GM19240 (cell line): ENCODE data around the gene SETD3.
A peak's percentile ranks its signal among the peaks of the same experiment; 100 is the strongest.

Experiments
- DNase-seq: peaks from one replicate; pipeline ENCODE4 v3.0.0; 2011; ENCODE audit warnings: low spot score; ENCODE audit not compliant: insufficient read length

Gene SETD3

GRCh38 chr14:99479906-99480869, at the start of gene SETD3:
Gene SETD3 (minus strand): TSS chr14:99480859. CDS start chr14:99465805, 15,054 bp downstream.
- DNase-seq, result no peak

DNA sequence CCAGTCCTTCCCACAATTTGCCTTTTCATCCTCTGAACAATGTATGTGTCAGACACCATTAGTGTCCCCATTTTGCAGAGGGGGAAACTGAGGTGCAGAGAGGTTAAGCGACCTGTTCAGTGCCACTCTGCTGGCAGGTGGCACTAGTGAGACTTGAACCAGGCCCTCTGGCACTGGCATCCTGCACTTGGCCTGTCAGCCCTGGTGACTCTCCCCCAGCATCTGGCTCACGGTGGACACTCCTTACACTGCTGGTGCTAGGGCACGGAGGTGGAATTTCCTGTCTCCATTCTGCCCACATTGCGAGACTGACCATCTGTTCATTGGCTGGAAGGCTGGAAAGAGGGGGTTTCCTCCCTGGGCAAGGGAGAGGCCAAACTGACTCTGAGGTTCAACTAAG, 49.2 kb upstream of the SETD3 start:
- no peak for DNase-seq

DNA sequence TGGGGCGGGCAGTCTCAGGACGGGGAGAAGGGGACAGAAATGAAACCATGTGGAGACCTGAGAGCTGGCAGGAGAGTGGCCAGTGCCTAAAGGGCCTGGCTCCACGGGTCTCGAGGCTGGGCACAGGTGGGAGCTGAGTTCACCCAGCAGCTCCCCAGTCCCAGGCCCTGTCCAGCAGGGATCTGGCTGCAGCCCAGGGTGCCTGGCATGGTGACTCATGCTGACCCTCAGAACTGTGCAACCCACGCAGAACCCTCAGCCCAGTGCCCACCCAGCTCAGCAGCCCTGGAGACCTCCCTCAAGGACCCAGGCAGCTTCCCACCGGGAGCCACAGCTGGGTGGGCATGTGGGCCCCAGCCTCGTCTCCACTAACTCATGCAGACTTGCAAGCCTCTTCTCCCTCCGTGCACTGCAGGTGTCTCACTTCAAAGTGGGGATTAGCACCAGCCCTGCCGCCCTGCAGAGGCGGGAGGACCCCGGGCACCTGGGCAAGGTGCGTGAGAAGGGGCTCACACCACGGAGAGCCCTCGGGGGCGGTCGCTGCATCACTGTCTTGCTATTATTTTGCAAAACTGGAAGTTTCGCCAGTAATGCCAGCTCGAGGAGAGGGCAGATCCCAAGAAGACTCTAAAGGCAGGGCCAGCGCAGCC, 46.9 kb upstream of the SETD3 start:
- DNase-seq, result no peak

DNA sequence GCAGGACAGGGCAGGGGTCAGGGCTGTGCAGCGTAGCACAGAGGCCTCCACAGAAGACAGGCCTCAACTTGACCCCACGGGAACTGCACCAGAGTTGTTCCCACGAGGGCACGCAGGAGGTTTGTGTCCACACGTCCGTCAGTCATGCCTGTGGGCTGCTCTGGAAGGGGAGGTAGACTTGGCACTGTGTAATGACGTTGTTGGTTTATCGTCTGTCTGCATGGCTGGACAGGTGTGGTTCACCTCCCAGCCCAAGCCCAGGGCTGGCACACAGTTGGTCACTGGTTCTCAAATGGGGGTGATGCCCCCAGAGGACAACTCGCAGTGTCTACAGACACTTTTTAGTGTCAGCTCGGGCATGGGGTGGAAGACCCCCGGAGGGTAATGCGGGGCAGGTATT, 46.4 kb upstream of the SETD3 start:
- DNase-seq, result no peak

DNA sequence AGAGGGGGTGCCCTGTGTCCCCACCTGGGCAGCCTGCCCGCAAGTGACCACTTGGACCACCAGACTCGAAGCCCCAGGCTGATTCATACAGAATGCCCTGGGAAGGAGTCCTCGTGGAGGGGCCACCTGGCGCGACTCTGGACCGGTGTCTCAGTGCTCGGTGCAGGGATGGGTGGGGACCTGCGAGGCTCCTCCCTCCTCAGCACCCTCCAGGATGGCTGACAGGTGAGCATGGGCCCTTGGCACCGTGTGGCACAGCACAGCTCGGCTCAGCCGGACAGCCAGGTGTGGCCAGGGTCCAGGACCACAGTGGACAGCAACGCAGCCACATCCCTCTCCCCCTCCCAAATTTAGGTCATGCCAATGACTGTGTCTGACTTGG, 45.0 kb upstream of the SETD3 start:
- DNase-seq, result no peak

- no peak for DNase-seq
These were observed 44.4 kb upstream of the SETD3 start for GRCh38 chr14:99524804-99525698.

DNA sequence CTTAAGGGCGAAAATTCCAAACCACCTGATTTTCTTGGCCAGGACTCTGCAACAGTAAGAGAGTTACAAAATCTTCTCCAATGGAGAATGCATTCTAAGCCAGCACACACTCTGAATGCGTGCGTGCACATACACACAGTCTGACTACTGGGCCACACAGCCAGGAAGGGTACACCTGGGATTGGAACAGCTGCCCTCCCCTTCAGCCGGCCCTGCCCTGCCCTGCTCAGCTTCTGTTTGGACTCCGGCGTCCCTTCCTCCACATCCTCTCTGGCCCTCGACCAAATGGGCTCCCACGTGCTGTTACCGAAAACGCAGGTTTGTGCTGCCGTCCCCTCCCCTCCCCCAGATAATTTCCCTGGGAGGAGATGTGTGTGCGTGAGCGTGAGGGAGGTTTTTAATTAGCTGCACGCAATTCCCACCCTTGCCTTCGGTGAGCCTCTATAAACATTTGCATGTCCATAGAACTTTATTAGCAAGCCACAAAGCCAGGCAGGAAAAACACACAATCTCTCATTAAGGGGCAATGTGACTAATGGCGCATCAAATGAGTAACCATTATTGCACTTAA, 43.5 kb upstream of the SETD3 start:
- DNase-seq, result no peak

DNA sequence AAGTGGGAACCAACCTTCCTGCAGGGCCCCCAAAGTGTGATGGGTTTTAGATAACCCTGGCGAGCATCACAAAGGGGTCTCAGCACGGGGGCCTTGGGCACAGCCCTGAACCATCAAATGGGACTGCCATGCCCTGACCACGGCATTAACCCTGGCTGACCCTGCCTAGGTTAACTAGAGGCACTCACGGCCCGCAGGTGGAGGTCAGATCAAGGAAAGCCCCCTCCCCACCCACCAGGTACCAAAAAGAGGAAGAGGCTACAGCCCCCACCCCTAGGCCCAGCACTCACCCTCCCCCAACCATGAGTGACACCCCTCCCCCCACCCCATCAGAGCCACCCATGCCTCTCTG, 43.0 kb upstream of the SETD3 start:
- DNase-seq, result no peak

DNA sequence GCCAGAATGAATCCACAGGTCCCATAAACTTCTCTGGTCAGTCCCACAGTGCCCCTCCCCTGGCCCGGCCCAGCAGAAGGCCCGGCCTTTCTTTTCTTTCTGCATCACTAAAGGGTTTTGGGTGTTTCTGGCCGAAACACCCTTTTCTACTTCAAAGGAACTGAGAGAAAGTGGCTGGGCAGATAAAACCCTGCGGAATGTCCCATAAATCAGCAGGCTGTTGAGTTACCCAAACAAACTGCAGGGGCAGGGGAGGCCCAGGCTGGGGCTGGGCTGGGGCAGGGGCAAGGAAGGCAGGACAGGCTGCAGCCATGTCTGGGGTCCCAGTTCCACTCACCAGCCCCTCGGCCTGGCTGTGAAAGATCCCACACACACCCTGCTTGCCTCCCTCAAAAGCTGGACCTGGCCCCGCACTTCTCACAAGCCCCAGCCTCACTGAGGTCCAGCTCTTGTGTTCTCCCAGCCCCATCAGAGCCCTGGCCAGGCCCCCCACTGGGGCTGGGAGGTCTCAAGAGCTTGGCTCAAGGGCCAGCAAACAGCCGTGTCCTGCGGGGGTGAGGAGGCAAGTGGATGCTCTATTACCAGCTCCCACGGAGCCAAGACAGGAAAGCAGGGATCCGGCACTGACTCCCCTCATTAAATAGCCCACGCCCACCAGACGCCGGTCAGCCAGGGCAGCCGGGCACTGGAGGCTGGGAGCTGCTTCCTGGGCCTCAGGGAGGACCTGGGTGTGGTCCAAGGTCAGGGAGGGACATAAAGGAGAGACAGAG, 42.5 kb upstream of the SETD3 start:
- no peak for DNase-seq

DNA sequence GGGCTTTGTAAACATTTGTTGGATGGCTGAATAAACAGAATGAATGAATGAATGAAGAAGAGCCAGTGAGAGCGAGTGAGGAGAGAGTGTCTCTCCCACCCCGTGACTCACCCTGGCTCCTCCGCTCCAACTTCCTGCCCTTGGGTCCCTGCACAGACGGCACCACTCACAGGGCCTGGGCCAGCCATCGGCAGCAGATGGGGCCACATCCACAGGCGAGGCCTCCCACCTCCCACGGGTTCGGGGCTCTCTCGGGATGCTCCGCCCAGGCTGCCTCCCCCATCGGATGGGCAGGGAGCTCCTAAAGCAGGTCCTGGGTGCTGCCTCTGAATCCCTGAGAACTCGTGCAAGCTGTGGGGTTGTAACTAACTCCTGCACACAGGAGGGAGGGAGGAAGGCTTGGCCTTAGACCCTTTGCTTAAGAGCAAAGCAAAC, 41.8 kb upstream of the SETD3 start:
- DNase-seq, result no peak

DNA sequence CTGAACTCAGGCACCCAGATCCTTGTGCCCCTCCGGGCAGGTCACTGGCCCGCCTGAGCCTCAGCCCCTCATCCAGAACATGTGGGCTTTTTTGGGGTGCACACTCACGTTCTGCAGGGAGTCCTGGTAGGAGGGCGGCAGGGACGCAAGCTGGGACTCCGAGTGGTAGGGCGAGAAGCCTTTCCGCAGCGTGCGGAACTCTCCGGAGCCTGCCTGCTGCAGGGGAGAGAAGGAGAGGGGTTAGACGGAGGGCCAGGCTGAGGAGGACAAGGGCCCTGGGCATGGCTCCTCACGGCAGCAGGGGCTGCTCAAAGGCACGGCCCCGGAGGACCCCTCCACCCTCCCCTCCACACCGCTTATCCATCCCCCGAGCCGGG, 41.4 kb upstream of the SETD3 start:
- no peak for DNase-seq

GRCh38 chr14:99521176-99522024, 40.7 kb upstream of the SETD3 start:
- DNase-seq, result no peak

GRCh38 chr14:99520571-99521081, 40.0 kb upstream of the SETD3 start:
- no peak for DNase-seq

GRCh38 chr14:99519931-99520421, 39.3 kb upstream of the SETD3 start:
- DNase-seq, result no peak

- no peak for DNase-seq
These were observed 38.8 kb upstream of the SETD3 start for GRCh38 chr14:99519347-99519881.

GRCh38 chr14:99518441-99519346, 38.0 kb upstream of the SETD3 start:
- DNase-seq, result peak; percentile 89

DNA sequence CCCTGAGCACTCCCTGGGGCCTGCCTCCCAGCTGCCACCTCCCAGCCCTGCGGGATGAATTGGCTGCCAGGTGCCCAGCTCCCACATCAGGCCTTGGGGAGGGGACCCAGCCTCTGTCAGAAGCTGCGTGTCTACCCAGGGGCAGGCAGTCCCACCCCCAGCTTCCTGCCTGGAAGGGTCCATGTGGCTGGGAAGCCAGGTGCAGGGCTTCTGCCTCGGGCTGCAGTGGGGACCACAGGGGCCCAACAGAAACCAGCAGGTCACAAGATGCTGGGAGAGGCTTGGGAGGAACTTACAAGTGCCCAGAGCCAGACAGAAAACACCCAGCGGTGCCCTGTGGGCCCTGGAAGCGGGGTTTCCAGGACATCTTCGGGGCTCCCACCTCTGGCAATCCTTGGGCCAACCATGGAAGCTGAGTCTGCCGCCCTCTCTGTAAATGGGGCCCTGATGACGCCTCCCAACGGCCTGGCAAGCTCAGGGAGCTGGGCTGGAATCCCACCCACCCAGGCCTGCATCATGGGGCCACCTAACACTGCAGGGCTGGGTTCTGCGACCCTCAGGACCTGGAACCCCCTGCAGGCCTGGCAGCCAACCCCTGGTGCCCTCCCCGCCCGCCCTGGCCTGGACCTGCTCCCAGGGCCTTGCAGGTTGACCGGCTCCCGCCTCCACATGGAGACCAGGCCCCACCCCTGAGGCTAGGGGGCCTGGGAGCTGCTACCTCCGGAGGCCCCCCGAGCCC, 37.2 kb upstream of the SETD3 start:
- DNase-seq, result no peak
